Mesenchymal stem cell (in vitro differentiated cells and primary cell): ENCODE data around the gene TMEM203.

Experiments
- DNase-seq: peaks from one replicate; pipeline ENCODE4 v3.0.0-alpha.2; 2013
- H2AFZ ChIP-seq: one replicate; pipeline ENCODE4 v1.6.1; 2013; ENCODE audit warnings: low read depth, mild to moderate bottlenecking, control low read depth, inconsistent platforms, low read length, moderate library complexity
- H2AK5ac ChIP-seq: 2 replicates; pipeline ENCODE4 v1.6.1; 2013; ENCODE audit warnings: low read length, moderate library complexity, mild to moderate bottlenecking, inconsistent platforms; ENCODE audit not compliant: severe bottlenecking
- H2BK120ac ChIP-seq: one replicate; pipeline ENCODE4 v1.6.1; 2013; ENCODE audit warnings: low read depth, mild to moderate bottlenecking, inconsistent platforms, low read length, moderate library complexity
- H2BK12ac ChIP-seq, 2 experiments: one replicate each; pipeline ENCODE4 v1.6.1; 2013; ENCODE audit warnings: inconsistent platforms in 2 of 2, low read length in 2 of 2, mild to moderate bottlenecking in 2 of 2, moderate library complexity in 2 of 2, control low read depth in 1 of 2
- H2BK15ac ChIP-seq: one replicate; pipeline ENCODE4 v1.6.1; 2013; ENCODE audit warnings: mild to moderate bottlenecking, low read depth, inconsistent platforms; ENCODE audit not compliant: poor library complexity, severe bottlenecking
- H2BK5ac ChIP-seq: 2 replicates; pipeline ENCODE4 v1.6.1; 2013; ENCODE audit warnings: low read depth, mild to moderate bottlenecking, low read length, control low read depth, inconsistent platforms; ENCODE audit not compliant: poor library complexity, severe bottlenecking
- H3K14ac ChIP-seq, 2 experiments: one replicate each; pipeline ENCODE4 v1.6.1; 2013; ENCODE audit warnings: inconsistent platforms in 2 of 2, low read length in 2 of 2, control low read depth in 1 of 2, mild to moderate bottlenecking in 1 of 2, moderate library complexity in 1 of 2
- H3K18ac ChIP-seq, 2 experiments: one replicate each; pipeline ENCODE4 v1.6.1; 2013; ENCODE audit warnings: inconsistent platforms in 2 of 2, low read length in 2 of 2, control low read depth in 1 of 2, low read depth in 1 of 2, mild to moderate bottlenecking in 1 of 2
- H3K23ac ChIP-seq, 2 experiments: one replicate each; pipeline ENCODE4 v1.6.1; 2013; ENCODE audit warnings: inconsistent platforms in 2 of 2, low read length in 2 of 2, mild to moderate bottlenecking in 2 of 2, moderate library complexity in 2 of 2, control low read depth in 1 of 2
- H3K27ac ChIP-seq: 2 replicates; pipeline ENCODE4 v1.5.1; 2013; ENCODE audit warnings: mild to moderate bottlenecking, moderate library complexity, low read length, control low read depth, inconsistent platforms; ENCODE audit not compliant: poor library complexity, severe bottlenecking
- H3K27me3 ChIP-seq, 2 experiments: 2 replicates each; pipeline versions ENCODE4 v1.6.1 to v1.7.0; 2013; ENCODE audit warnings: low read length in 2 of 2, mild to moderate bottlenecking in 2 of 2, moderate library complexity in 2 of 2, control low read depth in 1 of 2, inconsistent platforms in 1 of 2; ENCODE audit not compliant: control insufficient read depth in 1 of 2, insufficient read depth in 1 of 2
- H3K36me3 ChIP-seq, 2 experiments: 2 replicates each; pipeline versions ENCODE4 v1.6.1 to v1.7.0; 2013; ENCODE audit warnings: low read length in 2 of 2, control low read depth in 1 of 2, inconsistent platforms in 1 of 2, low read depth in 1 of 2, mild to moderate bottlenecking in 1 of 2; ENCODE audit not compliant: insufficient read depth in 2 of 2, control insufficient read depth in 1 of 2
- H3K4ac ChIP-seq, 2 experiments: one replicate each; pipeline ENCODE4 v1.6.1; 2013; ENCODE audit warnings: inconsistent platforms in 2 of 2, low read length in 2 of 2, mild to moderate bottlenecking in 2 of 2, moderate library complexity in 2 of 2, control low read depth in 1 of 2, low read depth in 1 of 2
- H3K4me1 ChIP-seq: 2 replicates; pipeline ENCODE4 v1.6.1; 2013; ENCODE audit warnings: low read depth, low read length, control low read depth; ENCODE audit not compliant: control insufficient read depth, insufficient read depth
- H3K4me2 ChIP-seq: 2 replicates; pipeline ENCODE4 v1.6.1; 2013; ENCODE audit warnings: low read length, mild to moderate bottlenecking, inconsistent platforms; ENCODE audit not compliant: poor library complexity, severe bottlenecking
- H3K4me3 ChIP-seq, 2 experiments: 2 replicates each; pipeline versions ENCODE4 v1.5.1 to v1.7.0; 2013; ENCODE audit warnings: low read length in 2 of 2, mild to moderate bottlenecking in 2 of 2, control low read depth in 1 of 2, low read depth in 1 of 2; ENCODE audit not compliant: insufficient read depth in 1 of 2
- H3K79me1 ChIP-seq: replicated peaks from 2 replicates; pipeline ENCODE4 v1.6.1; 2013; ENCODE audit warnings: mild to moderate bottlenecking, control low read depth, low read length, inconsistent platforms; ENCODE audit not compliant: poor library complexity, severe bottlenecking
- H3K9ac ChIP-seq: 2 replicates; pipeline ENCODE4 v1.7.0; 2013; ENCODE audit warnings: mild to moderate bottlenecking, low read length, moderate library complexity
- H3K9me3 ChIP-seq: 2 replicates; pipeline ENCODE4 v1.7.0; 2013; ENCODE audit warnings: mild to moderate bottlenecking, low read length; ENCODE audit not compliant: control insufficient read depth
- H4K8ac ChIP-seq: one replicate; pipeline ENCODE4 v1.6.1; 2013; ENCODE audit warnings: inconsistent platforms, mild to moderate bottlenecking, low read length, moderate library complexity
- H4K91ac ChIP-seq: one replicate; pipeline ENCODE4 v1.6.1; 2013; ENCODE audit warnings: mild to moderate bottlenecking, low read length, inconsistent platforms
- WGBS: methylation state at CpG from one replicate; pipeline ENCODE4 v1.1.7; 2013; ENCODE audit warnings: mixed read lengths; 5-methylcytosine and 5-hydroxymethylcytosine counted together

TMEM203 gene

DNA sequence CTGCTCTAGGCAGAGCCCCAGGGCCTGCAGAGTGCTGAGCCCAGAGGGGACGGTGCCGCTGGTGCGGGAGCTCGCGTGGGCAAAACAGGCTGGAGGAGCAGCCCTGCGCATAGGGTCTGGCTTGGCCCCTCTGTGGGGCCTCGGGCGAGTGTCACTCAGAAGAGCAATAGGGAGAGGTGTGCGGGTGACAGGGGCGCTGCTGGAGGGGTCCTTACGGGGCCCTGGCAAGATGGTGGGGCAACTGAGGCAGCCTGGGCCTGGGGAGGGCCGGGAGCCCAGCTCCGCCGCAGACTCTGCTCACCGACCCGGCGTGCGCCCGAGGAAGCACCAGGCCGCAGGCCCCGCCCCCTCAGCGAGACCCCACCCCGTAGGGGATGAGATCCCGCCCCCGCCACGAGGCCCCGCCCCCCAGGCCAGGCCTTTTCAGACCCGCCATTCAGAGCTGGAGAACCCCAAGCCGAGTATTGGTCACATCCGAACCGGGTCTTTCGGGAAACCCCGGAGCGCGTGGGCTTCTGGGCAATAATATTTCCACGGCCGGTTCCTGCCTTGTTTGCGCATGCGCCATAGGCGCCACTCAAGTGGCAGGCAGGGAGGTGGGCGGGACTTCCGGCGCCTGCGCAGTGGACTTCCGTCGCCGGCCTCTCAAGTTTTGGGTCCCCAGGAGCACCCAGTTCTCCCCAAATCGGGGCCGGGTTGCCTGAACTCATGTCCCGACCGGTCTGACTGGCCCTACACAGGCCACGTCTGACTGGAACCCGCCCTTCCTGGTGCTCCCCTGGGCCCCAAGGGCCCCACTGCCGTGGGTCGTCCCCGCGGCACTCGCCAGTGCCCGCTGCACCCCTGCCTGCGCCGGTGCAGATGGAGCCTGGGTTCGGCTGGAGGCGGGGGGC lies 17.9 kb upstream of the TMEM203 start:
- Histone ChIP-seq H3K4me2 (peak overlapping the region; percentile 85), H3K9me3 (no peaks in the 10 kb centered on the region), H3K27ac (peak overlapping the region; percentile 25), H2AFZ (peak overlapping the region; percentile 96), H2BK12ac (no peak overlapping the region), H3K4me3 (peak overlapping the region; percentile 71 to 86), H3K36me3 (peaks cover 0 to 10% of the 10 kb centered on the region in 2 experiments), H2AK5ac (no peak overlapping the region), H2BK15ac (no peak overlapping the region), H3K14ac (peak overlapping the region in 1 of 2 experiments; percentile 97), H3K79me1 (no peaks in the 10 kb centered on the region), H2BK5ac (no peak overlapping the region), H4K8ac (peak overlapping the region; percentile 92), H4K91ac (peak overlapping the region; percentile 86), H3K18ac (peak overlapping the region; percentile 74 to 93), H2BK120ac (no peak overlapping the region), H3K4me1 (peaks cover 59% of the 10 kb centered on the region), H3K27me3 (peaks cover 0 to 4% of the 10 kb centered on the region in 2 experiments), H3K23ac (peak overlapping the region in 1 of 2 experiments; percentile 36), H3K4ac (peak overlapping the region in 1 of 2 experiments; percentile 90), H3K9ac (peak overlapping the region; percentile 92)
- peak; percentile 98 for DNase-seq
- whole genome bisulfite sequencing = 1% methylated on average over 62 of the region's 63 CpGs

DNA sequence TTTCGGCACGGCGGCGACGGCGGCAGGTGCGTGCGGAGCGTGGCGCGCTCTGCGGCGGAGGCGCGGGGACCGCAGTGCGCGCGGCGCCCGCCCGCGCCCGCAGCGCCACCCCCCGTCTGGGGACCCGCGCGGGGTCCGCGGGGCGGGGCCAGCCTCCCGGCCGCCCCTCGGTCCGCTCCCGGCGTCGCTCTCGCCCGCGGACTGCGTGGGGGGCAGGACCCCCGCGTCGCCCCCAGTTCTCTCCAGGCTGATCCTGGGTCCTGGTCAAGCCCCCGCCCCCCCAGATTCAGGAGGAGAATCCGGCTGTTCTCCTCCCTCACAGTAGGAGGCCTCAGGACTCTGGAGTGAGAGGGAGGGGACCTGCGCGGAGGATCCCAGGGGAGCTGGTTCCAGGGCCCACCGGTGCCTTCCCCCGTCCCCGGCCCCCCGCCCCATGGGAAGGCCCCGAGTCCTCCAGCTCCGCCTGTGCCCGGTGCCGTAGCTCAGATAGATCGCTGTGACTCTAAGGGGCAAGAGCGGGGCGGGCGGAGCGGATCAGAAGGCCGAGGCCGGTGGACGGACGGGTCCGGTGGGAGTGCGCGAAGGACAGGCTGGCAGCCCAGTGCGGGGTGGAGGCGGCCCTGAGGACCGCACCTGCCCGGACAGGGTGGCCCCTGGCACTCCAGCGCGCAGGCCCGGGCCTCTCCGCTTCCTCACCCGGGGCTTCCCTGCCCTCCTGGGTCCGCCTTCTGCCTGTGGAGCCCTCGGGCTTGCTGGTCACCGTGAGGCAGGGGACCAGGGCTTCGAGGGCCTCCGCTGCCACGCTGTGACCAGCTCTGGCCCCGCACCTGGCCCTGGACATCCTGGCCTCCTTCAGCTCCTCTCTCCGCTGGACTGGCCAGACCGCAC lies 17.0 kb upstream of the TMEM203 start, which contains the start of gene RNF208:
TSS of gene RNF208 (minus strand) at position 51 of the 888 bp plus-strand sequence. CDS start 1,028 bp downstream, outside the sequence.
- Histone ChIP-seq H3K4me2 (peak within 1 kb of the TSS; percentile 80), H3K36me3 (peaks cover 0 to 10% of the 10 kb centered on the region in 2 experiments), H3K23ac (peak within 1 kb of the TSS in 1 of 2 experiments; percentile 36), H3K27me3 (no peaks in the 10 kb centered on the region), H3K9ac (peak within 1 kb of the TSS; percentile 43), H3K14ac (no peak within 1 kb of the TSS), H3K4me1 (peaks cover 68% of the 10 kb centered on the region), H3K27ac (peak within 1 kb of the TSS; percentile 17), H2AFZ (peak within 1 kb of the TSS; percentile 65), H2BK15ac (peak within 1 kb of the TSS; percentile 26), H3K79me1 (no peaks in the 10 kb centered on the region), H2BK120ac (peak within 1 kb of the TSS; percentile 45), H4K91ac (peak within 1 kb of the TSS; percentile 87), H3K4ac (peak within 1 kb of the TSS in 1 of 2 experiments; percentile 7), H3K4me3 (peak within 1 kb of the TSS; percentile 54 to 73), H3K18ac (peak within 1 kb of the TSS; percentile 41 to 85), H2BK12ac (peak within 1 kb of the TSS in 1 of 2 experiments; percentile 12), H2BK5ac (no peak within 1 kb of the TSS), H2AK5ac (no peak within 1 kb of the TSS), H4K8ac (peak within 1 kb of the TSS; percentile 92), H3K9me3 (no peaks in the 10 kb centered on the region)
- DNase-seq = peak; percentile 24
- WGBS = 19% methylated on average over 47 of the region's 88 CpGs

DNA sequence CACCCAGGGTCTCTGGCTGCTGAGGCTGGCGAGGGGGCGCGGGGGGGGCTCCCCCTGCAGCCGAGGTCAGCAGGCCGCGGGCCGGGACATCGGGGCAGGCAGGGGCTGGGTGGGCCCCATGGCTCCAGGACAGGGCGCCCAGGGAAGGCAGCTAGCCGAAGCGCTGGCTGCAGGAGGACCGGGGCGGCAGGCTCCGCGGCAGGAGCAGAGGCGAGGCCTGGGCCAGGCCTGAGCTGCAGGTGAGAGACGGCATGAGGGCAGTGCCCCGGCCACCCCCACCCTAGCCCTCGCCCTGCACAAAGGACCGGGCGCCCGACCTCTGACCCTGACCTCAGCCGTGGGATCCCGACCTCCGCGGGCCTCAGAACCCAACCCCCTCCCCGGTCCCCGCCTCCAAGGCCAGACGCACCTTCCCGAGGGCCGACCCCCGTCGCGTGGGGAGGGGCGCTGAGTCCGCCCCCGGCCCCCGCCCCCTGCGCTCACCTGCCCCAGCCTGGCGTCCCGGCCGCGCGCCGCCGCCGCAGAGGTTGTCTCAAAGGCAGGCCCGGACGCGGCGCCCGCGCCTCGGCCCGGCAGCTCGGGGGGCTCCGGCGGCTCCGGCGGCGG lies 16.2 kb upstream of the TMEM203 start:
- Histone ChIP-seq H3K9me3 (no peaks in the 10 kb centered on the region), H3K14ac (no peak overlapping the region), H3K18ac (peak overlapping the region in 1 of 2 experiments; percentile 31), H2BK12ac (no peak overlapping the region), H3K4me2 (peak overlapping the region; percentile 80), H3K23ac (no peak overlapping the region), H3K9ac (no peak overlapping the region), H3K4ac (no peak overlapping the region), H3K27ac (no peak overlapping the region), H4K8ac (peak overlapping the region; percentile 50), H3K4me3 (peak overlapping the region in 1 of 2 experiments; percentile 54), H2AFZ (no peak overlapping the region), H2BK5ac (no peak overlapping the region), H3K4me1 (peaks cover 69% of the 10 kb centered on the region), H3K79me1 (no peaks in the 10 kb centered on the region), H4K91ac (no peak overlapping the region), H3K36me3 (peaks cover 0 to 14% of the 10 kb centered on the region in 2 experiments), H2BK120ac (no peak overlapping the region), H2BK15ac (no peak overlapping the region), H2AK5ac (no peak overlapping the region), H3K27me3 (no peaks in the 10 kb centered on the region)
- DNase-seq = no peak
- 23% methylated on average over 27 of the region's 61 CpGs for WGBS
